NCI-H2081 treated with DMSO at 0.1 percent for 48 hours (cell line): ENCODE measurements around the gene ZNF653.

ENCODE experiments used
- DNase-seq: peaks from one replicate; lab custom pipeline; 2025; lab: John Stamatoyannopoulos, UW

Gene ZNF653

GRCh38 chr19:11519138-11519537 lies 13.5 kb upstream of the ZNF653 start:
- no peak for DNase-seq

DNA sequence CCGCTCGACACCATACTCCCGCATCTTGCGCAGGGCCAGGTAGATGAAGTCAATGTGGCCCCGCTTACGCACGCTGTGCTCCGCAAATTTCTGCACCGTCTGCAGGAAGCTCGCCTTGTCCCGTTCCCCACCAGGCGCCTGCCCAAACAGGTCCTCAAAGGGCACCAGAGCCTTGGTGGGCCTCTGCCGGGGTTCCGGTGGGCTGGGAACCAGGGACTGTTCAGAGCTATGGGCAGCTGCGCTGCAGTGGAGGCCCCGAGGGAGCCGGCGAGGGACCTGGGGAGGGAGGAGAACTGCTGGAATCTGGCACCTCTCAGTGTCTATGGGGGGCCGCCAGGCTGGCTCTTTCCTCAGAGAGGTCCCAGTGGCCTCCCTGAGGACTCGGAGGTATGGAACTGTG lies 8.3 kb upstream of the ZNF653 start:
- DNase-seq = no peak

DNA sequence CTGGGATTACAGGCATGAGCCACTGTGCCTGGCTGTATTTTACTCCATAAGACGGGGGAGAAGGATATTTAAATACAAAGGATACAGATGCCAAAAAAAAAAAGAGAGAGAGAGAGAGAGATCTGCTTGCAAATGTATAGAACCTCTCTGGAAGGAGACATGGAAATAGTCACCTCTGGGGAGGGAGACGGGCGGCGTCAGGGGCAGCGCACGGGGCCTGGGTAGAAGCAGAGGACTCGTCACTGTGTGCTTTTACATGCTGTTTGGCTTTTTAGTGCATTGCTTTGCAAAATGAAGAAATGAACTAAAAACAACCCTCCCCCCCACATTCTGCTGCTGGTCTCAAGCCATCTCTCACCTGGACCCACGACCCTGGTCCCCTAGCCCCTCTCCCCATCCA lies 4.8 kb upstream of the ZNF653 start:
- DNase-seq = no peak

DNA sequence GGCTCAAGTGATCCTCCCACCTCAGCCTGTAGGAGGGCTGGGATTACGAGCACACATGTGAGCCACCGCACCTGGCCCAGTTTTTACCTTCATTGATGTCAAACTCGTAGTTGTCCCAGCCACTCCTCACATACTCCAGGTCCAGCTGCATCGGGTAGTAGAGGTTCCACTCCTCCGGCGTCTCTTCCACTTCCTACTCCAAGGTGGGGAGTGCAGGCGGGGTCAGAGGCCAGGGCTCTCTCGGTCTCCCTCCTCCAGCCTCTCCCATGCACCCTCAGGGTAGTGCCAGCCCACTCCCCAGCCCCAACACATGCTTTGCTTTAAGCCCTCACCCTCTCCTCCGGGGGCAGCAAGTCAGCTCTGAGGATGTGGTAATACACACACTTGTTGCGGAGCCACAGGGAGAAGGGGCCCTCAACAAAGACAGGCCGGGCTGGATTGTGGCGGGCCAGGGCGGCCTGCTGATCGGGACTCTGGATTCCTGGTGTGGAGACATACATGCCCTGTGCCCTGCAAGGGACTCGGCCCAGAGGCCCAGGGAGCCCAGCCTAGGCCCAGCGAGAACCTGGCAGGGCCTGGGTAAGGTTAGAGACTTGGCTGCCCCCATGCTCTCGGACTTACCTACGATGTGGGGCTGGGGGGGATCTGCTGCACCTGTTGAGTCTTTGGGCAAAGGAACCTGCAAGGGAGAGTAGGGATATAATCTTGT lies 1.9 kb upstream of the ZNF653 start:
- no peak for DNase-seq

DNA sequence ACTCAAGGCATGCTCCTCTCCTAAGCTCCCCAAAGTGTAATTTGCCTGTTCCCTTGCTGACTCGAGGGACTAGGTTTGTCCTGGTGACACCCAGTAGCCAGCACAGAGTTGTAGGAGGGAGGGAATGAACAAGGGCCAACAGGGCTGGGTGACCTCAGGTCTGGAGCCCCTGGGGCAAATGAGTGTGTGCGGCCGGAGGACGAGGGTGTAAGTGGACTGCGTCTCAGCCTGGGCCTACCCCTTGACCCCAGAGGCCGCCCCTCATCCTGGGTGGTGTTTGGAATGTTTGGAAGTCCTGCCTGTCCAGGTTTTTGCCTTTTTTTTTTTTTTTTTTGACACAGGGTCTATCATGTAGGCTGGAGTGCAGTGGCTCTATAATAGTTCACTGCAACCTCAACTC lies 1.3 kb upstream of the ZNF653 start:
- DNase-seq = no peak

DNA sequence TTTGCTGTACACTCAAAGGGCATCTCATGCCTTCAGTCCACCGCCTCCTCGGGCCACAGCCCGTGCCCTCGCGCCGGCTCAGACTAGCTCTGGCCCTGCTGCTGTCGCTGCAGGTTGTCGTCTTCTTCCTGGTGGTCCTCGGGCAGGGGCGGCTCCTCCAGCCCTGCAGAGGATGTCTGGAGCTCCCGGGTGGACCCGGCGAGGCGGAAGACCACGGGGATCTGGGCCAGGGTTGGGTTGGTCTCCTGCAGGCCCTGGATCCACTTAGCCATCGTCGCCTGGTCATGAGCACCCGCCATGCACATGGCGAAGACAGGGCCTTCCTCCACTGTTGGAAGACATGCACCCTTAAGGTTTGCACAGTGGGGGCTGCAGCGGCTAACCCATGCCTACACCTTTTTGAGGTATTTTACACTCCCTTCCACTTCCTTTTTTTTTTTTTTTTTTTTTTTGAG lies 489 bp upstream of the ZNF653 start:
- DNase-seq = no peak

DNA sequence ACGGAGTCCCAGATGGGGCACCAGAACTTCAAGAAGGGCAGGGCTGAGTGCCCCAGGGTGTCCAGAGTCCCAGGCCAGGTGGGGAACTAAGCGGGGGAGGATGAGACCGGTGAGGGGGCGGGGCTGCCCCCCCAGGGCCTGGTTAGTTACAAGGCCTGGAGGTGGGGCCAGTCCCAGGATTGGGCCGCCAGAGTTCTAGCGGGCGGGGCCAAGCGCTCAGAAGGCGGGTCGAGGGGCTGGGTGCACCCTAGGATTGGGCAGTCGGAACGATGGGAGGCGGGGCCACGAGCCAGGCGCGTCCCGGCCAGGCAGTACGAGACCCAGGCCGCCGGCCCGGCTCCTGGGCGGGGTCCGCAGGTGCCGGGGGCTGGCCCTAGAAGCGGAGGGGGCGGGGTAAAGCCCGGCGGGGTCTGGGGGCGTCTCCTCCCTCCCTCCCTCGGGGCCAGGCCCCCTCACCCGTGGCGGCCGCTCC lies 571 bp downstream of the ZNF653 start:
- DNase-seq = peak; percentile 61

DNA sequence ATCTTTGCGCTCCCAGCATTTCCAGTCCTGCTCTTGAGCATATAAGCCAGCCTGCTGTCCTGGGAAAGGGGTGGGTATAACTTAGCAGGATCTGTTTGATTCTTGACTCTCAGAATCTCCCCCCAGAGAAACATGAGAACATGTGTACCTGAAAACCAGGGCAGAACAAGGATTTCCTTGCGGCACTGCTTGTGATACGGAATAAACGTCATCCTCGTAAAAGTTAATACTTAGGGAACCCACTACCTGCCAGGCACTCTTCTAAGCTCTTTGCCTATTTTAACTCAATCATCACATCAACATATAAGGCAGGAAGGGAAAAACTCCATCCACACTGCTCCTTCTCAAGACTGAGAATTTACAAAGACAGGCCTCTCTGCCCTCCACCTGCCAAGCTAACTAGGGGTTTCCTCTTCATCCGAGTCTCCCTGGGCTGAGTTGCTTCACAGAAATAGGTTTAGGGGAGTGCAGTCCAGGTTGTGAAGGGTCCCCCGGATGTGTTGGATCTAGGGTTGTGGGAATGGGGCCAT lies 1.1 kb downstream of the ZNF653 start:
- DNase-seq = no peak

- DNase-seq = no peak
Measured at GRCh38 chr19:11499890-11500420, 5.7 kb downstream of the ZNF653 start.

DNA sequence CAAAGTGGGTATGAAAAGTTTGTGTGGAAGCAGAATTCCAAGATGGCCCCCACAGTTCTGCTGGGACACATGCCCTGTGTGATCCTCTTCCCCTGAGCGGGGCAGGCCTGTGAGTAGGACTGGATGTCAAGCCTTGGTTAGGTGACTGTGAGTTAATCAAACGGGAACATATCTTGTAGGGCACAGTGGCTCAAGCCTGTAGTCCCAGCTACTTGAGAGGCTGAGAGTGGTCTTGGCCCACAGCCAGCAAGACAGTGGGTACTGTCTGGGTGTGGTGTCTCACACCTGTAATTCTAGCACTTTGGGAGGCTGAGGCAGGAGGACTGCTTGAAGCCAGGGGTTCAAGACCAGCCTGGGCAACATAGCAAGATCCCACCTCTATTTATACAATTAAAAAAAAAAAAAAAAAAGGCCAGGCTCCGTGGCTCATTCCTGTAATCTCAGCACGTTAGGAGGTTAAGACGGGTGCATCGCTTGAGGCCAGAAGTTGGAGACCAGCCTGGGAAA lies 6.4 kb downstream of the ZNF653 start:
- DNase-seq = no peak

- no peak for DNase-seq
Measured at GRCh38 chr19:11496391-11497163, 9.1 kb downstream of the ZNF653 start.

- no peak for DNase-seq
Measured at GRCh38 chr19:11495885-11496284, 9.8 kb downstream of the ZNF653 start.

GRCh38 chr19:11495481-11495880 lies 10.2 kb downstream of the ZNF653 start:
- no peak for DNase-seq

DNA sequence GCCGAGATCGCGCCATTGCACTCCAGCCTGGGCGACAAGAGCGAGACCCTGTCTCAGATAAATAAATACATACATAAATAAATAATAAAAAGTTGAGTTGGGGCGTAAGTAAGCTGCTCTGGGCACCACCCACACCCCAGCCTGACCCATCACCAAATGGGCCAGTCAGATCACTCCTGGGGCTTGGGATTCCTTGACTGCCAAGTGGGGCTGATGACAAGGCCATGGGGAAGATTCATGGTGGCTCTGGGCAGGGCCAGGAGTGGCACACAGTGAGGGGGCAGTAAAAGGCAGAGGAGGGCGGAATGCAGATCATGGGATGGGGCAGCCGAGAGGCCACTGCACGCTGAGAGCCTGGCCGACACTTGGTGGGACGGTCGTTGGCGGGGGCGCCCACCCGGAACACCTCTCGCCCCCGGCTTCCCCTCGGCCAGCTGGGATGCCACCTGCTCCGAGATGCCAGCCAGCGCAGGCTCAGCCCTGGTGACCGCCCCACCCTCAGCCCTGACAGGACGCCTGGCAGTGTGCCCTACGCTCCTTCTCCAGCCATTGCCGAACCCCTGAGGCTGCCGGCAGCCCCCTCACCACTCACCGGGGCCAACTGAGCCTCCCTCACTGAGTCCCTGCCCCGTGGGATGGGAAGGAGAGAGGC lies 10.9 kb downstream of the ZNF653 start:
- DNase-seq = no peak

GRCh38 chr19:11489378-11489777 lies 16.3 kb downstream of the ZNF653 start:
- no peak for DNase-seq

- no peak for DNase-seq
Measured at GRCh38 chr19:11486661-11487503, 18.8 kb downstream of the ZNF653 start.

DNA sequence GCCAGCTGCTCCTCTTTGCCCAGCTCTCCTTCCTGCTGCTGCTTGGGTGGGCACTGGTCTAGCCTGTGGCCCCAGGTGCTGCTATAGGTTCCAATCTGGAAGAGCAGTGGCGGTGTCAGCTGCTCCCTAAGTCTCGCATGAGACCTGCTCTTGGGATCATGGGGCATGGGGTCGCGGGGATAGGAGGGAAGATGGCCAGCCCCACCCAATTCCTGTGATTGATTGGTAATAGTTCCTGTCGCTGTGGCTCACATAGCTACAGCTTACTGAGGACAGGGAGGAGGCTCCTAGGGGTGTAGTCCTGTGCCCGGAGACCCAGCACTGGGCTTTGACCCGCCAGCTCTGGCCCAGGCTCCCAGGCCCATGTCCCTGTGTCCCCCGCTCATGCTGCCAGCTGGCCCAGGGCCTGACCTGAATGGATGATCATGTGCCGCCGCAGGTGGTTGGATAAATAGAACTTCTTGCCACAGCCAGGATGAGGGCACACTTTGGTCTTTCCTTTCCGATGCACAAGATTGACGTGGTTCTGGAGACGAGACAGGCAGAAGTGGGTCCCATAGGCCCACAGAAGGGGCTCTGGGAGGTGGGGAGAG lies 20.3 kb downstream of the ZNF653 start:
- DNase-seq = no peak

GRCh38 chr19:11483366-11484111 lies 22.1 kb downstream of the ZNF653 start:
- no peak for DNase-seq

DNA sequence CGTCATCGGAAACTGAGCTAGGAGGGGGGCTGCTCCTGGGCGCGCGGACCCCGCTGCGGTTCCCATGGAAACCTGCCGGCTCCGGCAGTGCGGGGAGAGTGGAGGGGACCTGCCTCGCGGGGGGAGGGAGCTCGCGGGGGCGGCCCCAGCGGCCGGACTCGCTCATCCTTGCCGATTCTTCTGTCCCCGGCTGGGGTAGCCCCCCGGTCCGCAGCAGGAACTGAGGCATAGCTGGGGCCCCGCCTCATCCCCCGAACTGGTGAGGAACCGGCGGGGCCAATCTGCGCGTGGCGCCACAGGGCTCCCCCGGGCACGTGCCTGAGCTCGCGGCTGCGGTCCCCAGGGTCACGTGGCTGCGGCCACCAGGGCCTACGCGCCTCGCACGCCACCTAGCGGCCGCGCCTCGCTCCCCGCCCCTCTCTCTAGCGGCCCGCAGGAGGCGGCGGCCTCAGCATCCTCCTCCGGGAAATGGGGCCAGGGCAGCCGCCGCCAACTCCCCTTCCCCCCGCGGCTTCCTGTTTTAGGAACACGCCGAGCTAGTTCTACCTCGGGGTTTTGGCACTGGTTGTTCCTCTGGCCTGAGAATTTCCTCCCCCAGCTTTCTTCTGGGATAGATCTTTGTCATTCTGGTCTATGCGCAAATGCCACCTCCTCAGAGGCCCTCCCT lies 23.1 kb downstream of the ZNF653 start:
- peak; percentile 43 for DNase-seq
